PC-3 (cell line): ENCODE results near the gene GLYATL1. TPM values are rescaled to one million over a fixed set of nuclear protein-coding genes. Genes with fewer than 3 reads are reported as not detected.

Source experiments
- ATAC-seq: fragments of 200-7000 bp; cut with Tn5 transposase; 2 replicates; pipeline ENCODE4 v1.9.1; 2020; ENCODE audit warnings: mild to moderate bottlenecking, moderate library complexity
- BruUV-seq: library from RNA; stranded (reverse); fragments of 400-500 nt; replicated peaks from 2 replicates; lab custom pipeline; 2021; lab: Mats Ljungman, UMichigan
- CTCF ChIA-PET: fragments of 300-600 bp; sonication (Branson Sonifier 250); formaldehyde crosslinking; loops from one replicate; lab custom pipeline; 2022; ENCODE audit warnings: antibody characterized with exemption; lab: Charles Lee
- POLR2A ChIA-PET: fragments of 300-600 bp; sonication (Branson Sonifier 250); formaldehyde crosslinking; loops from one replicate; lab custom pipeline; 2022; ENCODE audit warnings: antibody characterized with exemption; ENCODE audit not compliant: unreplicated experiment; lab: Charles Lee
- DNase-seq: peaks from one replicate; pipeline ENCODE4 v3.0.0-alpha.2; 2015
- H2AFZ ChIP-seq: fragments of 300-600 bp; sonication (generic); 2 replicates; pipeline ENCODE4 v1.6.0; 2016; ENCODE audit warnings: antibody characterized with exemption, low read length
- H3F3A ChIP-seq: fragments of 300-600 bp; sonication (generic); one replicate; pipeline ENCODE4 v1.6.0; 2017; ENCODE audit warnings: antibody characterized with exemption, low read length, control low read depth, mild to moderate bottlenecking; ENCODE audit not compliant: unreplicated experiment
- H3K27ac ChIP-seq: fragments of 300-600 bp; sonication (generic); 2 replicates; pipeline ENCODE4 v1.5.1; 2016; ENCODE audit warnings: mild to moderate bottlenecking, low read length
- H3K27me3 ChIP-seq: fragments of 300-600 bp; sonication (generic); 2 replicates; pipeline ENCODE4 v1.6.1; 2016; ENCODE audit warnings: low read length, mixed read lengths
- H3K36me3 ChIP-seq: fragments of 300-600 bp; sonication (generic); 2 replicates; pipeline ENCODE4 v1.6.1; 2016; ENCODE audit warnings: low read depth, mixed run types, low read length, mixed read lengths
- H3K4me1 ChIP-seq: fragments of 300-600 bp; sonication (generic); 2 replicates; pipeline ENCODE4 v1.5.1; 2016; ENCODE audit warnings: low read length; ENCODE audit not compliant: insufficient read depth
- H3K4me2 ChIP-seq: fragments of 300-600 bp; sonication (generic); 2 replicates; pipeline ENCODE4 v1.6.0; 2016; ENCODE audit warnings: low read length
- H3K4me3 ChIP-seq: fragments of 300-600 bp; sonication (generic); 2 replicates; pipeline ENCODE4 v1.5.1; 2016; ENCODE audit warnings: mild to moderate bottlenecking, low read length, mixed read lengths
- H3K79me2 ChIP-seq: fragments of 300-600 bp; sonication (generic); 2 replicates; pipeline ENCODE4 v1.6.1; 2017; ENCODE audit warnings: low read length, mixed read lengths
- H3K9ac ChIP-seq: fragments of 300-600 bp; sonication (generic); 2 replicates; pipeline ENCODE4 v1.6.0; 2016; ENCODE audit warnings: mild to moderate bottlenecking, low read length
- H3K9me2 ChIP-seq: fragments of 300-600 bp; sonication (generic); replicated peaks from 2 replicates; pipeline ENCODE4 v1.6.1; 2016; ENCODE audit warnings: mixed run types, low read length, mixed read lengths
- H3K9me3 ChIP-seq: fragments of 300-600 bp; sonication (generic); 2 replicates; pipeline ENCODE4 v1.6.1; 2016; ENCODE audit warnings: low read length, mixed read lengths
- H4K20me1 ChIP-seq: fragments of 300-600 bp; sonication (generic); 2 replicates; pipeline ENCODE4 v1.6.1; 2016; ENCODE audit warnings: low read length, mixed read lengths
- CTCF ChIP-seq: fragments of 300-600 bp; sonication (generic); conservative IDR thresholded peaks from 2 replicates; pipeline ENCODE4 v1.5.1; 2017; ENCODE audit warnings: antibody characterized with exemption, low read depth, mild to moderate bottlenecking, low read length
- EZH2 ChIP-seq: fragments of 300-600 bp; sonication (generic); IDR thresholded peaks from one replicate; pipeline ENCODE4 v1.6.1; 2017; ENCODE audit warnings: antibody characterized with exemption, mild to moderate bottlenecking, low read length; ENCODE audit not compliant: unreplicated experiment
- EZH2phosphoT487 ChIP-seq: fragments of 300-600 bp; sonication (generic); IDR thresholded peaks from 2 replicates; pipeline ENCODE4 v1.6.1; 2018; ENCODE audit warnings: mild to moderate bottlenecking, antibody characterized with exemption, low read length, borderline replicate concordance
- intact Hi-C: fragments of 100-400 bp; cut with micrococcal nuclease; formaldehyde crosslinking; loops from 2 replicates; pipeline ENCODE4 v1.9.0; 2023
- total RNA-seq: library from RNA; depleted of rRNA; stranded (reverse); fragments of >200 nt; gene quantifications from 2 replicates; pipeline ENCODE4 v1.2.3, GENCODE V29; 2014

GLYATL1 gene
- total RNA-seq, 1 experiment from 2014 or later = not detected

GRCh38 chr11:58905011-58905720 lies 34.1 kb upstream of the GLYATL1 start:
- peak; percentile 33 for ATAC-seq
- ChIA-PET POLR2A (no interaction called here), CTCF (no interaction called here)
- BruUV-seq = no TSS peak
- Histone ChIP-seq H4K20me1 (no peaks in the 10 kb centered on the region), H3K9me3 (no peaks in the 10 kb centered on the region), H3K79me2 (no peaks in the 10 kb centered on the region), H3F3A (no peaks in the 10 kb centered on the region), H3K9me2 (no peaks in the 10 kb centered on the region), H3K36me3 (no peaks in the 10 kb centered on the region), H3K9ac (no peak overlapping the region; the same call in 1 of the 2 replicates), H3K4me2 (peak overlapping the region; percentile 80), H3K27ac (no peak overlapping the region), H3K27me3 (peaks cover 60% of the 10 kb centered on the region), H3K4me1 (no peaks in the 10 kb centered on the region; the same call in 1 of the 2 replicates), H3K4me3 (peak overlapping the region; percentile 65), H2AFZ (peak overlapping the region; percentile 76)
- peak; percentile 48 for DNase-seq
- intact Hi-C loops = no loop called here
- TF ChIP-seq EZH2phosphoT487 = no peak
- TF ChIP-seq CTCF = no peak
- no peak for TF ChIP-seq EZH2

- Histone ChIP-seq H3K9ac (no peak overlapping the region), H3K4me1 (no peaks in the 10 kb centered on the region; the same call in 1 of the 2 replicates), H3K27ac (no peak overlapping the region), H3K4me2 (peak overlapping the region; percentile 42), H4K20me1 (no peaks in the 10 kb centered on the region), H3F3A (no peaks in the 10 kb centered on the region), H3K79me2 (no peaks in the 10 kb centered on the region), H3K9me2 (no peaks in the 10 kb centered on the region), H3K36me3 (no peaks in the 10 kb centered on the region), H3K9me3 (no peaks in the 10 kb centered on the region), H3K4me3 (peak overlapping the region; percentile 23; the same call in 1 of the 2 replicates), H3K27me3 (peaks cover 63% of the 10 kb centered on the region), H2AFZ (peak overlapping the region; percentile 65)
- intact Hi-C loops = no loop called here
- ChIA-PET CTCF (no interaction called here), POLR2A (no interaction called here)
- ATAC-seq = peak; percentile 18; the same call in 1 of the 2 replicates
- TF ChIP-seq CTCF (peak; percentile 50), EZH2phosphoT487 (no peak)
- DNase-seq = peak; percentile 77
- BruUV-seq = no TSS peak
Observed at GRCh38 chr11:58905721-58906547, 33.4 kb upstream of the GLYATL1 start.
